GM12878 (cell line): ENCODE measurements around the gene RANBP1. TPM values are rescaled to one million over a fixed set of nuclear protein-coding genes. Genes with fewer than 3 reads are reported as not detected.
"Not testable (repeated sequence)": the region's sequence is repeated elsewhere in the genome, so short reads cannot be mapped to it uniquely, and the experiment has no call there.

Experiments used
- ATAC-seq: fragments of 200-7000 bp; cut with Tn5 transposase; 3 replicates; pipeline ENCODE4 v1.9.1; 2020; ENCODE audit warnings: mild to moderate bottlenecking, moderate library complexity
- BruUV-seq: library from RNA; stranded (reverse); fragments of 400-500 nt; replicated peaks from 2 replicates; lab custom pipeline; 2021; lab: Mats Ljungman, UMichigan
- CTCF ChIA-PET: fragments of 300-600 bp; sonication (Branson Sonifier 250); formaldehyde crosslinking; extraction: SDS; loops from one replicate; lab custom pipeline; 2021; ENCODE audit warnings: inconsistent platforms; lab: Yijun Ruan, JAX
- POLR2A ChIA-PET: fragments of 350-600 bp; formaldehyde crosslinking; extraction: SDS; loops from one replicate; lab custom pipeline; 2021; ENCODE audit warnings: inconsistent platforms; lab: Charles Lee
- RAD21 ChIA-PET: fragments of 300-600 bp; sonication (Branson Sonifier 250); formaldehyde crosslinking; loops from one replicate; lab custom pipeline; 2023; ENCODE audit warnings: antibody characterized with exemption; ENCODE audit not compliant: unreplicated experiment; lab: Charles Lee
- SMC1A ChIA-PET: fragments of 300-600 bp; sonication (Branson Sonifier 250); formaldehyde crosslinking; loops from one replicate; lab custom pipeline; 2023; ENCODE audit not compliant: unreplicated experiment, uncharacterized antibody; lab: Charles Lee
- DNase-seq: peaks from one replicate; pipeline ENCODE4 v3.0.0-alpha.2; 2011; ENCODE audit warnings: low read depth, low spot score
- FAIRE-seq: peaks from 3 replicates; lab custom pipeline; 2011; peaks lifted over from hg19 to GRCh38; lab: Jason Lieb, UNC
- H2AFZ ChIP-seq: 2 replicates; pipeline ENCODE4 v1.6.0; 2011; ENCODE audit warnings: low read depth, low read length, control low read depth; ENCODE audit not compliant: control insufficient read depth
- H3K27ac ChIP-seq: 2 replicates; pipeline ENCODE4 v1.5.1; 2011; ENCODE audit warnings: control low read depth; ENCODE audit not compliant: control insufficient read depth, insufficient read depth
- H3K27me3 ChIP-seq, 2 experiments: replicated peaks in 1 of 2; 2 replicates each; pipeline versions ENCODE4 v1.6.0 to v1.6.1; 2011; ENCODE audit warnings: low read length in 1 of 2; ENCODE audit not compliant: control insufficient read depth in 2 of 2, insufficient read depth in 2 of 2
- H3K36me3 ChIP-seq, 2 experiments: 2 replicates each; pipeline ENCODE4 v1.5.1; 2011; ENCODE audit warnings: low read length in 1 of 2; ENCODE audit not compliant: control insufficient read depth in 2 of 2, insufficient read depth in 2 of 2
- H3K4me1 ChIP-seq: 2 replicates; pipeline ENCODE4 v1.6.1; 2011; ENCODE audit warnings: mild to moderate bottlenecking, low read length, moderate library complexity, mixed read lengths; ENCODE audit not compliant: control insufficient read depth, insufficient read depth
- H3K4me2 ChIP-seq: 2 replicates; pipeline ENCODE4 v1.6.0; 2011; ENCODE audit warnings: control low read depth; ENCODE audit not compliant: control insufficient read depth, insufficient read depth
- H3K4me3 ChIP-seq: fragments of 200-600 bp; sonication (generic); 2 replicates; pipeline ENCODE4 v1.5.1; 2016
- H3K79me2 ChIP-seq: 2 replicates; pipeline ENCODE4 v1.6.0; 2011; ENCODE audit warnings: low read length; ENCODE audit not compliant: control insufficient read depth, insufficient read depth
- H3K9ac ChIP-seq: 2 replicates; pipeline ENCODE4 v1.8.0; 2011; ENCODE audit warnings: low read length, control low read depth, mixed read lengths; ENCODE audit not compliant: control insufficient read depth, insufficient read depth
- H3K9me3 ChIP-seq: replicated peaks from 3 replicates; pipeline ENCODE4 v1.5.1; 2011; ENCODE audit warnings: mild to moderate bottlenecking, low read length; ENCODE audit not compliant: control insufficient read depth, insufficient read depth
- H4K20me1 ChIP-seq: 2 replicates; pipeline ENCODE4 v1.6.0; 2011; ENCODE audit not compliant: control insufficient read depth, insufficient read depth
- EGR1 ChIP-seq, 2 experiments: IDR thresholded peaks; 1 replicate in 1 of 2; 2 replicates in 1 of 2; pipeline ENCODE4 v1.6.1; 2011 to 2012; ENCODE audit warnings: low read depth in 2 of 2, low read length in 2 of 2, borderline replicate concordance in 1 of 2, mild to moderate bottlenecking in 1 of 2, moderate library complexity in 1 of 2
- FOXK2 ChIP-seq: fragments of 450-650 bp; IDR thresholded peaks from 2 replicates; pipeline ENCODE4 v1.6.1; 2017; ENCODE audit warnings: mild to moderate bottlenecking, moderate library complexity
- IKZF2 ChIP-seq, 2 experiments: fragments of 450-650 bp; IDR thresholded peaks; 2 replicates each; pipeline ENCODE4 v1.6.1; 2017; ENCODE audit warnings: mild to moderate bottlenecking in 2 of 2, moderate library complexity in 2 of 2
- SIN3A ChIP-seq: IDR thresholded peaks from 2 replicates; pipeline ENCODE4 v1.6.1; 2012; ENCODE audit warnings: low read depth, low read length, improper control_type of control experiment
- SPI1 ChIP-seq: IDR thresholded peaks from 2 replicates; pipeline ENCODE4 v1.6.1; 2011; ENCODE audit warnings: low read depth, mild to moderate bottlenecking, low read length, moderate library complexity, borderline replicate concordance; ENCODE audit not compliant: insufficient read depth
- SUZ12 ChIP-seq: fragments of 200-600 bp; sonication (generic); IDR thresholded peaks from one replicate; pipeline ENCODE4 v1.6.1; 2018; ENCODE audit warnings: antibody characterized with exemption, mild to moderate bottlenecking; ENCODE audit not compliant: unreplicated experiment
- WGBS: methylation state at CpG from one replicate; pipeline ENCODE4 v1.1.6; 2016; ENCODE audit warnings: low lambda C conversion rate; ENCODE audit not compliant: insufficient replicate concordance, insufficient coverage; ENCODE audit errors: missing lambda C conversion rate; 5-methylcytosine and 5-hydroxymethylcytosine counted together
- in situ Hi-C: fragments of 300-500 bp; cut with MboI; formaldehyde crosslinking; loops from 9 replicates; pipeline ENCODE4 v1.14.3; 2018; ENCODE audit warnings: mixed read lengths
- intact Hi-C: fragments of 100-400 bp; cut with micrococcal nuclease; formaldehyde crosslinking; loops from one replicate; pipeline ENCODE4 v1.14.2; 2022; ENCODE audit not compliant: unreplicated experiment
- polyA plus RNA-seq, 11 experiments: library from polyadenylated mRNA; depleted of rRNA in 4 of 11; unstranded in 6 of 11; stranded (reverse) in 5 of 11; fragments of >200 nt; fragmentation: Nextera tagmentation in 4 of 11; fragmentation: Illumina TruSeq in 1 of 11; extraction: Ambion mirVana in 4 of 11; extraction: Trizol in 1 of 11; gene quantifications; 1 replicate in 1 of 11; 2 replicates in 10 of 11; pipeline versions ENCODE4 v1.2.1 to v1.2.3, GENCODE V29; 2011 to 2016; ENCODE audit warnings: inconsistent platforms in 2 of 11, missing spikeins in 2 of 11, low read depth in 1 of 11
- total RNA-seq, 4 experiments: library from RNA; depleted of rRNA in 3 of 4; stranded (reverse); fragments of >200 nt in 3 of 4; fragmentation: Illumina TruSeq in 1 of 4; extraction: Trizol in 1 of 4; gene quantifications; 2 replicates each; pipeline versions ENCODE4 v1.2.1 to v1.2.3, GENCODE V29; 2013 to 2021
- TF ChIP-seq, protein P1 (sequence below): fragments of 450-650 bp; IDR thresholded peaks from 2 replicates; pipeline ENCODE4 v1.6.1; 2018; ENCODE audit warnings: mild to moderate bottlenecking, low read depth, moderate library complexity; ENCODE audit not compliant: partially characterized antibody
- TF ChIP-seq, protein P2 (sequence below): IDR thresholded peaks from 2 replicates; pipeline ENCODE4 v1.6.1; 2011; ENCODE audit warnings: mild to moderate bottlenecking, low read depth, low read length, moderate library complexity; ENCODE audit not compliant: insufficient replicate concordance

RANBP1 gene
- total and polyA plus RNA-seq, 10 of the 15 experiments (the other 5 are each of a cell fraction or from before 2014, with no cell fraction given), result 55.3 to 808 (median 394) TPM

DNA sequence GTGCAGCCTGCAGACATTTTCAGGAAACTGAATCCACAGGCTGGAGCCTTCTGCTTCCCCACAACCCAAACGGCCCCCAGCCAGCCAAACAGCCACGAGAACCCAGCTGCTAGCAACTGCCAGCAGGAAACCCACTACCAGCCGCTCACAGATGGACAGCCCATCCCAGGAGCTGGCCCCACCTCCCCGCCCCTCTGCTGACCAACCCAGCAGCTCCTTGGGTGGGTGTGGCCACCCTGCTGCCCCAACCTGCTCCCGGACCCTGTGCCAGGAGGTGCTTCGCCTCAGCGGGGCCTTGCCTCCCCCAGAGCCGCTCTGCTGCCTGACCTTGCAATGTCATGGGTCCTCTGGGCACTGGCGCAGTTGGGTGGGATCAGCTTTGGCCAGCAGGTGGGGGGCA is 43.2 kb downstream of the RANBP1 start (continued):
- TF ChIP-seq, protein P1, sequence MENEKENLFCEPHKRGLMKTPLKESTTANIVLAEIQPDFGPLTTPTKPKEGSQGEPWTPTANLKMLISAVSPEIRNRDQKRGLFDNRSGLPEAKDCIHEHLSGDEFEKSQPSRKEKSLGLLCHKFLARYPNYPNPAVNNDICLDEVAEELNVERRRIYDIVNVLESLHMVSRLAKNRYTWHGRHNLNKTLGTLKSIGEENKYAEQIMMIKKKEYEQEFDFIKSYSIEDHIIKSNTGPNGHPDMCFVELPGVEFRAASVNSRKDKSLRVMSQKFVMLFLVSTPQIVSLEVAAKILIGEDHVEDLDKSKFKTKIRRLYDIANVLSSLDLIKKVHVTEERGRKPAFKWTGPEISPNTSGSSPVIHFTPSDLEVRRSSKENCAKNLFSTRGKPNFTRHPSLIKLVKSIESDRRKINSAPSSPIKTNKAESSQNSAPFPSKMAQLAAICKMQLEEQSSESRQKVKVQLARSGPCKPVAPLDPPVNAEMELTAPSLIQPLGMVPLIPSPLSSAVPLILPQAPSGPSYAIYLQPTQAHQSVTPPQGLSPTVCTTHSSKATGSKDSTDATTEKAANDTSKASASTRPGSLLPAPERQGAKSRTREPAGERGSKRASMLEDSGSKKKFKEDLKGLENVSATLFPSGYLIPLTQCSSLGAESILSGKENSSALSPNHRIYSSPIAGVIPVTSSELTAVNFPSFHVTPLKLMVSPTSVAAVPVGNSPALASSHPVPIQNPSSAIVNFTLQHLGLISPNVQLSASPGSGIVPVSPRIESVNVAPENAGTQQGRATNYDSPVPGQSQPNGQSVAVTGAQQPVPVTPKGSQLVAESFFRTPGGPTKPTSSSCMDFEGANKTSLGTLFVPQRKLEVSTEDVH, result no peak
- TF ChIP-seq SUZ12 (no peak), IKZF2 (IDR thresholded peaks at IDR 0.05) (no peak), SPI1 (no peak), FOXK2 (no peak), SIN3A (no peak), EGR1 (IDR thresholded peaks at IDR 0.05; ENCODE audit: borderline replicate concordance in 1 of 2, low read depth in 2 of 2, low read length in 2 of 2) (no peak)
- TF ChIP-seq, protein P2, sequence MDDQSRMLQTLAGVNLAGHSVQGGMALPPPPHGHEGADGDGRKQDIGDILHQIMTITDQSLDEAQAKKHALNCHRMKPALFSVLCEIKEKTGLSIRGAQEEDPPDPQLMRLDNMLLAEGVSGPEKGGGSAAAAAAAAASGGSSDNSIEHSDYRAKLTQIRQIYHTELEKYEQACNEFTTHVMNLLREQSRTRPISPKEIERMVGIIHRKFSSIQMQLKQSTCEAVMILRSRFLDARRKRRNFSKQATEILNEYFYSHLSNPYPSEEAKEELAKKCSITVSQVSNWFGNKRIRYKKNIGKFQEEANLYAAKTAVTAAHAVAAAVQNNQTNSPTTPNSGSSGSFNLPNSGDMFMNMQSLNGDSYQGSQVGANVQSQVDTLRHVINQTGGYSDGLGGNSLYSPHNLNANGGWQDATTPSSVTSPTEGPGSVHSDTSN, result no peak

DNA sequence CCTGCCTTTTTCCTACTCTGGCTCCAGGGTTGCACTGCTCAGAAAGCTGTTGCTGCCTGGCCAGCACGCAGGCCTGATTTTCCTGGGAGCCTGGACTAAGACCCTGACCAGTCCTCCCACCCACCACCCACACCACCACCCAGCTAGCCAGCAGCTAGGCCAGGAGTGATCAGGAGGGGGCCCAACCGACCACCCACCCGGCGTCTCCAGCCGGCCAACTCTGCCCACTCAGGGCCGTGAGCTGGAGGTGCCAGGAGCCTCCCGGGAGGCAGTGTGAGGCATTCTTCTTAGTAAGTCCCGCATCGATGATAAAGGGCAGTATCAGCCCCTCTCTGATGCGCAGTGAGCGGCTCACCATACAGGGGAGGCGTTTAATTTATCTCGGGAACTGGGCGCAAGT is 43.6 kb downstream of the RANBP1 start:
- CTCF ChIA-PET, result interaction anchor here (1.2 kb wide), 1 partner anchor 79 kb away, joined by 10 read pairs; no protein-coding TSS in a partner anchor
- WGBS, result 64% methylated on average over 9 of the region's 14 CpGs
- H3K79me2 ChIP-seq, ATAC-seq, FAIRE-seq, POLR2A ChIA-PET, H3K27ac ChIP-seq, H2AFZ ChIP-seq, H3K36me3 ChIP-seq, H3K4me2 ChIP-seq, H3K4me3 ChIP-seq, H3K9me3 ChIP-seq, H3K27me3 ChIP-seq, H4K20me1 ChIP-seq, H3K9ac ChIP-seq, DNase-seq, H3K4me1 ChIP-seq, BruUV-seq: not testable (repeated sequence)
- SMC1A ChIA-PET, result interaction anchor here (1.4 kb wide), 1 partner anchor 78 kb away, joined by 4 read pairs; no protein-coding TSS in a partner anchor
- RAD21 ChIA-PET, result interaction anchor here (0.6 to 1.3 kb wide), 4 partner anchors 34 to 110 kb away, joined by 3 to 4 read pairs (median 3); no protein-coding TSS in a partner anchor
- in situ Hi-C loops, result loop anchor here (10.0 kb wide), 2 partner anchors 105 to 135 kb away; partner anchors contain the start of gene RTN4R
- intact Hi-C loops, result loop anchor here (5.0 kb wide), 4 partner anchors 78 to 338 kb away; partner anchors contain the start of genes KLHL22 and RTN4R
